HepG2 (cell line): Measurements from ENCODE around the gene PPP4R2. TPM values are rescaled to one million over a fixed set of nuclear protein-coding genes. Genes with fewer than 3 reads are reported as not detected.

ENCODE experiments used
- ATAC-seq: fragments of 200-7000 bp; cut with Tn5 transposase; 3 replicates; pipeline ENCODE4 v1.9.1; 2020; ENCODE audit warnings: mild to moderate bottlenecking, moderate library complexity
- BruUV-seq: library from RNA; stranded (reverse); fragments of 400-500 nt; replicated peaks from 2 replicates; lab custom pipeline; 2021; lab: Mats Ljungman, UMichigan
- CTCF ChIA-PET: fragments of 300-600 bp; formaldehyde crosslinking; extraction: SDS; loops from one replicate; lab custom pipeline; 2021; ENCODE audit warnings: low total read pairs, inconsistent platforms, low intra/inter-chr PET ratio; lab: Yijun Ruan, JAX
- POLR2A ChIA-PET: fragments of 350-600 bp; sonication (Branson Sonifier 250); formaldehyde crosslinking; loops from one replicate; lab custom pipeline; 2020; ENCODE audit warnings: antibody characterized with exemption, inconsistent platforms; lab: Yijun Ruan, JAX
- DNase-seq: peaks from one replicate; pipeline ENCODE4 v3.0.0-alpha.2; 2015; ENCODE audit warnings: low spot score
- FAIRE-seq: peaks from 3 replicates; lab custom pipeline; 2011; peaks lifted over from hg19 to GRCh38; lab: Jason Lieb, UNC
- H2AFZ ChIP-seq: one replicate; pipeline ENCODE4 v1.6.1; 2011; ENCODE audit warnings: low read length, inconsistent platforms
- H3K27ac ChIP-seq: fragments of 300-600 bp; 3 replicates; pipeline ENCODE4 v1.8.0; 2011; ENCODE audit warnings: mixed run types, mild to moderate bottlenecking, mixed read lengths, low read length, inconsistent platforms; ENCODE audit not compliant: insufficient read depth; ENCODE audit errors: extremely low read length
- H3K27me3 ChIP-seq, 2 experiments: fragments of 200-600 bp in 1 of 2; 2 replicates in 1 of 2; 3 replicates in 1 of 2; pipeline versions ENCODE4 v1.6.0 to v1.8.0; 2011; ENCODE audit warnings: low read length in 2 of 2, mild to moderate bottlenecking in 2 of 2, moderate library complexity in 2 of 2, inconsistent platforms in 1 of 2; ENCODE audit not compliant: insufficient read depth in 2 of 2, control insufficient read depth in 1 of 2
- H3K36me3 ChIP-seq, 2 experiments: fragments of 200-600 bp in 1 of 2; replicated peaks in 1 of 2; 2 replicates in 1 of 2; 3 replicates in 1 of 2; pipeline versions ENCODE4 v1.5.1 to v1.8.0; 2011; ENCODE audit warnings: low read length in 2 of 2, inconsistent platforms in 1 of 2; ENCODE audit not compliant: insufficient read depth in 2 of 2, control insufficient read depth in 1 of 2
- H3K4me1 ChIP-seq: 2 replicates; pipeline ENCODE4 v1.5.1; 2012; ENCODE audit warnings: low read length, inconsistent platforms; ENCODE audit not compliant: insufficient read depth
- H3K4me2 ChIP-seq: 2 replicates; pipeline ENCODE4 v1.6.0; 2011; ENCODE audit warnings: low read depth, low read length, inconsistent platforms
- H3K4me3 ChIP-seq, 3 experiments: fragments of 200-600 bp in 1 of 3; sonication (generic), shearing (Covaris generic) in 1 of 3; replicated peaks in 1 of 3; 2 replicates each; pipeline ENCODE4 v1.5.1; 2011 to 2016; ENCODE audit warnings: low read length in 3 of 3, inconsistent platforms in 2 of 3, low read depth in 2 of 3, mild to moderate bottlenecking in 2 of 3, control low read depth in 1 of 3, mixed read lengths in 1 of 3; ENCODE audit not compliant: insufficient read depth in 1 of 3
- H3K79me2 ChIP-seq: one replicate; pipeline ENCODE4 v1.6.1; 2011; ENCODE audit warnings: low read length, inconsistent platforms; ENCODE audit not compliant: insufficient read depth
- H3K9ac ChIP-seq: 2 replicates; pipeline ENCODE4 v1.6.0; 2011; ENCODE audit warnings: mild to moderate bottlenecking, low read depth, low read length, inconsistent platforms; ENCODE audit not compliant: insufficient read depth
- H3K9me3 ChIP-seq: 2 replicates; pipeline ENCODE4 v1.5.1; 2012; ENCODE audit warnings: mild to moderate bottlenecking, low read length
- H4K20me1 ChIP-seq: 2 replicates; pipeline ENCODE4 v1.6.0; 2011; ENCODE audit warnings: inconsistent platforms, mild to moderate bottlenecking, low read length, moderate library complexity; ENCODE audit not compliant: insufficient read depth
- FOXO4 ChIP-seq: sonication (generic); formaldehyde crosslinking; conservative IDR thresholded peaks from 2 replicates; pipeline ENCODE4 v1.8.1; 2023; ENCODE audit warnings: missing genetic modification reagents
- GFI1 ChIP-seq: sonication (generic); formaldehyde crosslinking; IDR thresholded peaks from 2 replicates; pipeline ENCODE4 v1.5.0; 2020; ENCODE audit warnings: missing genetic modification reagents, mild to moderate bottlenecking, borderline replicate concordance
- STAG1 ChIP-seq: sonication (generic); formaldehyde crosslinking; IDR thresholded peaks from 2 replicates; pipeline ENCODE4 v1.4.0; 2020; ENCODE audit warnings: missing genetic modification reagents
- ZBED4 ChIP-seq: sonication (generic); formaldehyde crosslinking; IDR thresholded peaks from 2 replicates; pipeline ENCODE4 v1.4.0; 2020; ENCODE audit warnings: missing genetic modification reagents, borderline replicate concordance
- WGBS: methylation state at CpG from one replicate; pipeline ENCODE4 v1.1.6; 2017; ENCODE audit warnings: low lambda C conversion rate; 5-methylcytosine and 5-hydroxymethylcytosine counted together
- in situ Hi-C: cut with HindIII; loops from 2 replicates; pipeline ENCODE4 v1.10.0; 2017; ENCODE audit warnings: low pct_unique_long_range_greater_than_20kb; ENCODE audit not compliant: extremely low pct_ligation_motif_present
- intact Hi-C: fragments of 100-400 bp; cut with micrococcal nuclease; formaldehyde crosslinking; loops from one replicate; pipeline ENCODE4 v1.10.0; 2022; ENCODE audit not compliant: unreplicated experiment
- polyA plus RNA-seq, 8 experiments: library from polyadenylated mRNA; depleted of rRNA in 3 of 8; stranded (reverse) in 7 of 8; unstranded in 1 of 8; fragments of >200 nt; fragmentation: Illumina TruSeq in 4 of 8; extraction: Trizol in 4 of 8; gene quantifications; 2 replicates each; pipeline versions ENCODE4 v1.2.1 to v1.2.3, GENCODE V29; 2011 to 2016; ENCODE audit warnings: low read depth in 4 of 8, missing spikeins in 1 of 8, mixed read lengths in 1 of 8; ENCODE audit not compliant: insufficient read depth in 1 of 8
- total RNA-seq, 5 experiments: library from RNA; depleted of rRNA; stranded (reverse); fragments of >200 nt; fragmentation: Illumina TruSeq; extraction: Trizol; gene quantifications; 2 replicates each; pipeline ENCODE4 v1.2.3, GENCODE V29; 2016; ENCODE audit warnings: low read depth in 1 of 5
- TF ChIP-seq, protein P1 (sequence below): sonication (generic); formaldehyde crosslinking; IDR thresholded peaks from 2 replicates; pipeline ENCODE4 v1.4.0; 2020; ENCODE audit warnings: missing genetic modification reagents
- TF ChIP-seq, protein P2 (sequence below): fragments of 450-650 bp; IDR thresholded peaks from 2 replicates; pipeline ENCODE4 v1.6.1; 2016
- TF ChIP-seq, protein P3 (sequence below): sonication (generic); formaldehyde crosslinking; IDR thresholded peaks from 2 replicates; pipeline ENCODE4 v1.4.0; 2020; ENCODE audit warnings: missing genetic modification reagents

PPP4R2 gene
- total and polyA plus RNA-seq, 2 of the 13 experiments (the other 11 are each of a cell fraction or from before 2014, with no cell fraction given): 22.3 to 161 TPM

DNA sequence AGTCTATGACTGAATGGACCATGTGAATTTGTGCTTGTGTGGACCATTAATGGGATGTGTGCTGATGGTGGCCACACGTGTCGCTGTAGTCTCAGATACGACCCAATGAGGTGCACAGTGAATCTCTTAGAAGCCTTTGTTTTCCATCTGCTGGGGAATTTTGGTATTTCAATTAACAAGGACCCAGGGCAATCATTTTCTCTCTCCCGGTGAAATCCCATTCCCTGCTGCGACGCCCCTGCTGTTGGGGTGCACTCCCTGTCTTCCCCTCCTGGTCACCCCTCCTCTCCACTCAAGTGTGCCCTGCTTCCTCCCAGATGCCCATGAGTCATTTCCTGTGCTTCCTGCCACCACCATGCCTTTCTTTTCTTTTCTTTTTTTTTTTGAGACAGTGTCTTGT is 97.5 kb downstream of the PPP4R2 start:
- in situ Hi-C loops: loop anchor here (25.0 kb wide), 1 partner anchor 1382 kb away; no protein-coding TSS in a partner anchor
- Histone ChIP-seq H3K36me3 (no peaks in the 10 kb centered on the region), H4K20me1 (no peaks in the 10 kb centered on the region), H2AFZ (no peak overlapping the region), H3K4me3 (no peak overlapping the region), H3K9me3 (no peaks in the 10 kb centered on the region), H3K9ac (no peak overlapping the region), H3K27ac (no peak overlapping the region), H3K27me3 (no peaks in the 10 kb centered on the region), H3K79me2 (no peaks in the 10 kb centered on the region), H3K4me2 (no peak overlapping the region), H3K4me1 (no peaks in the 10 kb centered on the region)
- ChIA-PET POLR2A (no interaction called here), CTCF (no interaction called here)
- no TSS peak for BruUV-seq
- ATAC-seq (peak; percentile 80), FAIRE-seq (no peak), DNase-seq (peak; percentile 23)
- intact Hi-C loops: loop anchor here (5.0 kb wide), 1 partner anchor 633 kb away; no protein-coding TSS in a partner anchor
- WGBS: 56% methylated on average over 6 of the region's 6 CpGs
- TF ChIP-seq, protein P1, sequence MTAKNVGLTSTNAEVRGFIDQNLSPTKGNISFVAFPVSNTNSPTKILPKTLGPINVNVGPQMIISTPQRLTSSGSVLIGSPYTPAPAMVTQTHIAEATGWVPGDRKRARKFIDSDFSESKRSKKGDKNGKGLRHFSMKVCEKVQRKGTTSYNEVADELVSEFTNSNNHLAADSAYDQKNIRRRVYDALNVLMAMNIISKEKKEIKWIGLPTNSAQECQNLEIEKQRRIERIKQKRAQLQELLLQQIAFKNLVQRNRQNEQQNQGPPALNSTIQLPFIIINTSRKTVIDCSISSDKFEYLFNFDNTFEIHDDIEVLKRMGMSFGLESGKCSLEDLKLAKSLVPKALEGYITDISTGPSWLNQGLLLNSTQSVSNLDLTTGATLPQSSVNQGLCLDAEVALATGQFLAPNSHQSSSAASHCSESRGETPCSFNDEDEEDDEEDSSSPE (CRISPR knock-in tag): no peak
- TF ChIP-seq, protein P2, sequence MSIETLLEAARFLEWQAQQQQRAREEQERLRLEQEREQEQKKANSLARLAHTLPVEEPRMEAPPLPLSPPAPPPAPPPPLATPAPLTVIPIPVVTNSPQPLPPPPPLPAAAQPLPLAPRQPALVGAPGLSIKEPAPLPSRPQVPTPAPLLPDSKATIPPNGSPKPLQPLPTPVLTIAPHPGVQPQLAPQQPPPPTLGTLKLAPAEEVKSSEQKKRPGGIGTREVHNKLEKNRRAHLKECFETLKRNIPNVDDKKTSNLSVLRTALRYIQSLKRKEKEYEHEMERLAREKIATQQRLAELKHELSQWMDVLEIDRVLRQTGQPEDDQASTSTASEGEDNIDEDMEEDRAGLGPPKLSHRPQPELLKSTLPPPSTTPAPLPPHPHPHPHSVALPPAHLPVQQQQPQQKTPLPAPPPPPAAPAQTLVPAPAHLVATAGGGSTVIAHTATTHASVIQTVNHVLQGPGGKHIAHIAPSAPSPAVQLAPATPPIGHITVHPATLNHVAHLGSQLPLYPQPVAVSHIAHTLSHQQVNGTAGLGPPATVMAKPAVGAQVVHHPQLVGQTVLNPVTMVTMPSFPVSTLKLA: 0 out of 2 replicates have a peak, but pooled peaks have one; percentile 8
- TF ChIP-seq ZBED4 (CRISPR knock-in tag) (no peak), STAG1 (CRISPR knock-in tag) (peak; percentile 30), GFI1 (CRISPR knock-in tag) (no peak), FOXO4 (no peak)
- TF ChIP-seq, protein P3, sequence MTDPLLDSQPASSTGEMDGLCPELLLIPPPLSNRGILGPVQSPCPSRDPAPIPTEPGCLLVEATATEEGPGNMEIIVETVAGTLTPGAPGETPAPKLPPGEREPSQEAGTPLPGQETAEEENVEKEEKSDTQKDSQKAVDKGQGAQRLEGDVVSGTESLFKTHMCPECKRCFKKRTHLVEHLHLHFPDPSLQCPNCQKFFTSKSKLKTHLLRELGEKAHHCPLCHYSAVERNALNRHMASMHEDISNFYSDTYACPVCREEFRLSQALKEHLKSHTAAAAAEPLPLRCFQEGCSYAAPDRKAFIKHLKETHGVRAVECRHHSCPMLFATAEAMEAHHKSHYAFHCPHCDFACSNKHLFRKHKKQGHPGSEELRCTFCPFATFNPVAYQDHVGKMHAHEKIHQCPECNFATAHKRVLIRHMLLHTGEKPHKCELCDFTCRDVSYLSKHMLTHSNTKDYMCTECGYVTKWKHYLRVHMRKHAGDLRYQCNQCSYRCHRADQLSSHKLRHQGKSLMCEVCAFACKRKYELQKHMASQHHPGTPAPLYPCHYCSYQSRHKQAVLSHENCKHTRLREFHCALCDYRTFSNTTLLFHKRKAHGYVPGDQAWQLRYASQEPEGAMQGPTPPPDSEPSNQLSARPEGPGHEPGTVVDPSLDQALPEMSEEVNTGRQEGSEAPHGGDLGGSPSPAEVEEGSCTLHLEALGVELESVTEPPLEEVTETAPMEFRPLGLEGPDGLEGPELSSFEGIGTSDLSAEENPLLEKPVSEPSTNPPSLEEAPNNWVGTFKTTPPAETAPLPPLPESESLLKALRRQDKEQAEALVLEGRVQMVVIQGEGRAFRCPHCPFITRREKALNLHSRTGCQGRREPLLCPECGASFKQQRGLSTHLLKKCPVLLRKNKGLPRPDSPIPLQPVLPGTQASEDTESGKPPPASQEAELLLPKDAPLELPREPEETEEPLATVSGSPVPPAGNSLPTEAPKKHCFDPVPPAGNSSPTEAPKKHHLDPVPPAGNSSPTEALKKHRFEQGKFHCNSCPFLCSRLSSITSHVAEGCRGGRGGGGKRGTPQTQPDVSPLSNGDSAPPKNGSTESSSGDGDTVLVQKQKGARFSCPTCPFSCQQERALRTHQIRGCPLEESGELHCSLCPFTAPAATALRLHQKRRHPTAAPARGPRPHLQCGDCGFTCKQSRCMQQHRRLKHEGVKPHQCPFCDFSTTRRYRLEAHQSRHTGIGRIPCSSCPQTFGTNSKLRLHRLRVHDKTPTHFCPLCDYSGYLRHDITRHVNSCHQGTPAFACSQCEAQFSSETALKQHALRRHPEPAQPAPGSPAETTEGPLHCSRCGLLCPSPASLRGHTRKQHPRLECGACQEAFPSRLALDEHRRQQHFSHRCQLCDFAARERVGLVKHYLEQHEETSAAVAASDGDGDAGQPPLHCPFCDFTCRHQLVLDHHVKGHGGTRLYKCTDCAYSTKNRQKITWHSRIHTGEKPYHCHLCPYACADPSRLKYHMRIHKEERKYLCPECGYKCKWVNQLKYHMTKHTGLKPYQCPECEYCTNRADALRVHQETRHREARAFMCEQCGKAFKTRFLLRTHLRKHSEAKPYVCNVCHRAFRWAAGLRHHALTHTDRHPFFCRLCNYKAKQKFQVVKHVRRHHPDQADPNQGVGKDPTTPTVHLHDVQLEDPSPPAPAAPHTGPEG: no peak
